GM13977 (cell line): ENCODE measurements around the gene IL12A.

ENCODE experiments used
- DNase-seq: peaks from one replicate; pipeline ENCODE4 v3.0.0; 2012; ENCODE audit warnings: low spot score
- in situ Hi-C: fragments of 300-500 bp; cut with MboI; formaldehyde crosslinking; loops from one replicate; pipeline ENCODE4 v1.12.0; 2022; ENCODE audit warnings: low sequenced_read_pairs, low pct_unique_long_range_greater_than_20kb, mixed read lengths, inconsistent platforms; ENCODE audit not compliant: unreplicated experiment
- TF ChIP-seq, protein P1 (sequence below): IDR thresholded peaks from 2 replicates; pipeline ENCODE4 v1.5.1; 2012; ENCODE audit warnings: mild to moderate bottlenecking, control low read depth; ENCODE audit not compliant: insufficient read depth; ENCODE audit errors: extremely low read depth, missing control alignments

IL12A gene

DNA sequence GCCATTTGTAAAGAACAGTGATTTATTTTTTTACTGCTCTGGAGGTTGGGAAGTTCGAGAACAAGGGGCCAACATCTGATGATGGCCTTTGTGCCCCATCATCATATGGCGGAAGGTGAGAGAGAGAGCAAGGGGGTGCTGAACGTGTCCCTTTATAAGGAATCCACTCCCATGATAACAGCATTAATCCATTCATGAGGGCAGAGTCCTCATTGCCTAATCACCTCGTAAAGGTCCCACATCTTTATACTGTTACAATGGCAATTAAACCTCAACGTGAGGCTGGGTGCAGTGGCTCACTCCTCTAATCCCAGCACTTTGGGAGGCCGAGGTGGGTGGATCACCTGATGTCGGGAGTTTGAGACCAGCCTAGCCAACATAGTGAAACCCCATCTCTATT, 8.3 kb downstream of the IL12A start:
- DNase-seq = no peak
- TF ChIP-seq, protein P1, sequence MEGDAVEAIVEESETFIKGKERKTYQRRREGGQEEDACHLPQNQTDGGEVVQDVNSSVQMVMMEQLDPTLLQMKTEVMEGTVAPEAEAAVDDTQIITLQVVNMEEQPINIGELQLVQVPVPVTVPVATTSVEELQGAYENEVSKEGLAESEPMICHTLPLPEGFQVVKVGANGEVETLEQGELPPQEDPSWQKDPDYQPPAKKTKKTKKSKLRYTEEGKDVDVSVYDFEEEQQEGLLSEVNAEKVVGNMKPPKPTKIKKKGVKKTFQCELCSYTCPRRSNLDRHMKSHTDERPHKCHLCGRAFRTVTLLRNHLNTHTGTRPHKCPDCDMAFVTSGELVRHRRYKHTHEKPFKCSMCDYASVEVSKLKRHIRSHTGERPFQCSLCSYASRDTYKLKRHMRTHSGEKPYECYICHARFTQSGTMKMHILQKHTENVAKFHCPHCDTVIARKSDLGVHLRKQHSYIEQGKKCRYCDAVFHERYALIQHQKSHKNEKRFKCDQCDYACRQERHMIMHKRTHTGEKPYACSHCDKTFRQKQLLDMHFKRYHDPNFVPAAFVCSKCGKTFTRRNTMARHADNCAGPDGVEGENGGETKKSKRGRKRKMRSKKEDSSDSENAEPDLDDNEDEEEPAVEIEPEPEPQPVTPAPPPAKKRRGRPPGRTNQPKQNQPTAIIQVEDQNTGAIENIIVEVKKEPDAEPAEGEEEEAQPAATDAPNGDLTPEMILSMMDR = no peak
- in situ Hi-C loops = no loop called here

DNA sequence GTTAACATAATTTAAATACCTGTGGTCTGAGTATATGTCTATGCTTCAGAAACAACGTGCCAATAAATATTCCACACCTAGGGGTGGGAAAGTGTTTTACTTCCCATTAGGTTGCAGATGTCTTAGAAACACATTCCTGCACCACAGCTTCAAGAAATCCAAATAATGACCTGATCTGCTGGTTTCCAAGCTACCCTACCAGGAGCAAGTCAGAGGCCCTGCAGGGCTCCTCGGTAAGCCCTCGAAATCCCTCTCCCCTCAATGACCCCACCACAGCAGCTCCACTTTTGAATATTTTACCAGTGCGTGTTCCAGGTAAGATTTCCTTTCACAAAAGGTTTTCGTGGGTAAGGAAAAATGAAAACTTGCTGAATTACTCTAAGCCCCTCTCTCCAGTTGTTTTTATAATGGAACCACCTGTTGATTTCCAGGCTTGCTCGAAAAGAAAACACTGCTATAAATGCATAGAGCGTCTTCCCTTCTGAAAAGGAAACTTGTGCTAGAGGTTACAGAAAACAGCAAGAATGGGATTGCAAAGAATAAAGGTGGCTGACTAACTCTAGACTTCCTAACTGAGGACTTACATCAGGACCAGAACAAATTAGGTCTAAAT, 12.6 kb downstream of the IL12A start:
- TF ChIP-seq, protein P1 = no peak
- in situ Hi-C loops = loop anchor here (5.0 kb wide), 1 partner anchor 119 kb away; no protein-coding TSS in a partner anchor
- DNase-seq = no peak

DNA sequence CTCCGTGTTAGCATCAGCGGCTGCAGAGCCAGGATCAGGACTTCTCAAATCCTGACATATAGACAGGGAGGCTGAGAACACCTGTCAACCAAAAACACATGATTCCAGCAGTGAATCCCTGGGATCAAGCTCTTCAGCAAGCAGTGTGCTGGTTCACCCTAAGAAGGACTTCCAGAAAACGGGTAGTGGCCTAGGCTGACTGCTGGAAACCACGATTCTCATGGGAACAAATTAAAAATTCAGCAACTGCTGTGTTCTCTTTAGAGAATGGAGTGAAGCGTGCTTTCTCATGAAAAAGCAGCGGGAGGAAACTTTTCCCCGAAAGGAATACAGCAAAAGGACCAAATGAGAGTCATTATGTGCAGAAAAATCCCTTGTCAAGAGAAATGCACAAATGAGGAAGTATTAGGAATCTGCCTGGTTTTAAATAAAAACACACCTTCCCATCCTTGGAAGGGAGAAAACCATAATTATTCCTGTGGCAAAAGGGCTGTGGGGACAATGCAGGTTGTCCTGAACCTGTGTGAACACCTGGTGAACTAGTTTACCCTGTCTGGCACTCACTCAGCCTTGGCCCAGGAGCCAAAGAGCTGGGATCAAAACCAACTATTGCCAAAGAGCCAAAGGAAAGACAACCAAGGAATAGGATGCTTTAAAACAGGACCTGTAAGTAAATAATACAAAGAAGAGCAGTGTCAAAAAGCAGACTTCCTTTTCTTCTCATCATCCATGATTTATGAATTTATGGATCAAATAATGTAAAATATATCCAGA, 13.4 kb downstream of the IL12A start:
- no peak for DNase-seq
- in situ Hi-C loops = loop anchor here (5.0 kb wide), 1 partner anchor 120 kb away; no protein-coding TSS in a partner anchor
- TF ChIP-seq, protein P1 = no peak

DNA sequence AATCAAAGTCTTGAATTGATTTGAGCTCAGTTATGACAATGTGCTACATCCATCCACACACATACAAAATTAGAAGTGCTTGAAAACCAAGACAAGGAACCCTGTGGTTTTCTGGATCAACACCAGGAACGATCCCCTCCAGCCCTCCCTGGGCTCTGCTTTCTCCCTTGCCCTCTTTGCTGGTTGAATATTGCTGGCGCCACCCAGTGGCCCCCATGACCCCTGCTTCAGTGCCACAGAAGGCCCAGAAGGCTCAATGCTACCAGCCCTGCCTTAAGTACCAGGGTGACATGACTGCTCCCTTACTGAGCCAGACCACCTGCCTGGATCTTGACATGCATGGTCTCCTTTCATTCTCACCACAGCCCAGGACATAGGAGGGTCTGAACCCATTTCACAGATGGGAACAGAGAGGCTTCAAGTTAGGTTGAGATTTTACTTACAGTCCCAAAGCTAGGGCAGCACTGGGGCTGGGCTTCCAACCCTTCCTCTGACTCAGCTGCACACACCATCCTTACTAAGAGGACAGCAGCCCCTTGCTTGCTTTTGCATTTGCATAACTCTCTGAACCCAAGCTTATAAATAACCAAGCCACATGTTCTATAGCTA, 15.0 kb downstream of the IL12A start:
- in situ Hi-C loops = loop anchor here (5.0 kb wide), 1 partner anchor 121 kb away; no protein-coding TSS in a partner anchor
- DNase-seq = peak; percentile 48
- TF ChIP-seq, protein P1 = peak; percentile 90

DNA sequence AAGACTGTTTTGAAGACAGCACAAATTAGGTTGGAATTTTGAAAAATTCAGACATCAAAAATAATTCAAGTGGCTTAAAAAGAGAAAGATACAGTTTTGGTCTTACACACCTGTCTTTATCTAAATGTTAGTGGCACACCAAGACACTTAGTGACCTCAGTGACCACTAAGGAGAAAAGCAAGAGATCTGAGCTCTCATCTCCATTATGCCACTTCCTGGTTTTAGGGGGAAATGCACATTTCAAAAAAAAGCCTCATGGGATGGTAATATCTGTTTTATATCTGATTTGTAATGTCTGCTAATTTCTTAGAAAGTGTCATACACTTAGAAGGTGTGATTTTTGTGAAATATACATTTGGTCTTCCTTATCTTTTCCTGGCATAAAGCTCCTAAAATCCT, 16.4 kb downstream of the IL12A start:
- no peak for DNase-seq
- in situ Hi-C loops = no loop called here
- TF ChIP-seq, protein P1 = no peak

DNA sequence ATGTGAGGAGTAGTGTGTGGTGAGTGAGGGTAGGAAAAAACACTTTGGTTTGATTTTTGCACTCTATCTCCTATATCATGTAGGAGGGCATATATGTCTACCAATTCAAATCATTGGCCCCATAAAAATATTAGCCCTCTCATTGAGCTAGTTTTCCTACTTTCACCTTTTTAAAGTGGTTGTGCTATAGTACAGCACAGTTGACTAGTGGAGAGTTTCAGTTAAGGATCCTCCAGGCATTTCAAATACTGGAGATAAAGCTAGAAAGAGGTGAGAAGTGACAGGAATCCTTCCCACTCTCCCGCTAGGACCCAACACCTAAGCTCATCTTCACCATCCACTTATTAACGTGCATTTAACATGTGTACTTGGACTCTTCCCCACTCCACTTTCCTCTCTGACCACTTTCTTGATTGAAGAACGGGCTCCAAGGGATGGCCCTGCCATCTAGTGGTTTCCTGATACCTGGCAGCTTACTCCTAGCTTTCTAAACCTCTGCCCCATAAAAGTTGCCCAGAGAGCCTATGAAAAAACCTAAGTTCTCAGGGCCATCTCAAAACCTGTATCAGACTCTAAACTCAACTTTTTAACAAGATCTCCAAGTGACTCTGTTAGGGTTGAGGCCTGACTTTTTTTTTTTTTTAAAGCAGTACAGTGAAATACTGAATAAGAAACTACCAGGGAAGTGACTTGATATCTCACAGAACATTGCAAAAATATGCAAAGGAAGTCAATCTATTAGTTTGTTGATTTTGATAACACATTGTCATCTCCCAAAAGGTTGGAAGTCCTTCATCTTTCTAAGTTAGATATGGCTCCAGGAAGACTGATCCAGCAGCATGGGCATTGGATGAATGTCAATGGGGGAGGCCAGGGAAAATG, 17.9 kb downstream of the IL12A start:
- TF ChIP-seq, protein P1 = peak; percentile 75
- in situ Hi-C loops = no loop called here
- DNase-seq = peak; percentile 50
